ENCODE measurements around the gene REXO4.
"Not testable (repeated sequence)": the region's sequence is repeated elsewhere in the genome, so short reads cannot be mapped to it uniquely, and the experiment has no call there.

The REXO4 gene

DNA sequence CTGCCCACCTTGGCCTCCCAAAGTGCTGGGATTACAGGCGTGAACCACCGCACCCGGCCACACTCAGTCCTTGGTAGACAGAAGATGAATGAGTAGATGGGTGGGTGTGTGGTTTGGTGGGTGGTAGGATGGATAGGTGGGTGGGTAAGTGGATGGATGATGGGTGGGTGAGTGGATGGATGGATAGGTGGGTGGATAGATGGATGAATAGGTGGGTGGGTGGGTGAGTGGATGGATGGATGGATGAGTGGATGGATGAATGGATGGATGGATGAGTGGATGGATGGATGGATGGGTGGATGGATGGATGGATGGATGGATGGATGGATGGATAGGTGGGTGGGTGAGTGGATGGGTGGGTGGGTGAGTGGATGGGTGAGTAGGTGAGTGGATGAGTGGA lies 25.5 kb downstream of the REXO4 start:
- not testable (repeated sequence) for DNase-seq (ENCODE audit: low read depth, low spot score); H3K27ac ChIP-seq

DNA sequence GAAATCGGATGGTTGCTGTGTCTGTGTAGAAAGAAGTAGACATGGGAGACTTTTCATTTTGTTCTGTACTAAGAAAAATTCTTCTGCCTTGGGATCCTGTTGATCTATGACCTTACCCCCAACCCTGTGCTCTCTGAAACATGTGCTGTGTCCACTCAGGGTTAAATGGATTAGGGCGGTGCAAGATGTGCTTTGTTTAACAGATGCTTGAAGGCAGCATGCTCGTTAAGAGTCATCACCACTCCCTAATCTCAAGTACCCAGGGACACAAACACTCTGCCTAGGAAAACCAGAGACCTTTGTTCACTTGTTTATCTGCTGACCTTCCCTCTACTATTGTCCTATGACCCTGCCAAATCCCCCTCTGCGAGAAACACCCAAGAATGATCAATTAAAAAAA lies 26.4 kb downstream of the REXO4 start:
- not testable (repeated sequence) for H3K27ac ChIP-seq; DNase-seq (ENCODE audit: low read depth, low spot score)

DNA sequence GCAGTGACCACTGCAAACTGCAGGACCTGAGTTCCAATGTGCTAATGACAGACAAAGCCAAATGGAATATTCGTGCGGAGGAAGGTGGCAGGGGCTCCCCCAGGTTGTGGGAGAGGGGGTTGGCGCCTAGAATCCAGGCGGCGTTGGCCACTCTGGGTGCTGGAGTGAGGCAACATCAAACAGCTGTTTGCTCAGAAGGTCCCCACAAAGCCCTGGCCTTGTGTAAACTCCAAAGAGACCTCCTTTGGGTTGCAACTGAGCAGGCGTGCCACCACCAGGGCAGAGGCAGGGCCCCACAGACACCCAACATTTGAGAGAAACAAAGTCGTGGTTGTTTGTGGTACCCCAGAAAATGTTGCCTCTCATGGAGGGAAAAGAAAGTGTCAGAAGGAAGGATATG lies 27.1 kb downstream of the REXO4 start:
- no peak overlapping the region for H3K27ac ChIP-seq
- DNase-seq (ENCODE audit: low read depth, low spot score): no peak

DNA sequence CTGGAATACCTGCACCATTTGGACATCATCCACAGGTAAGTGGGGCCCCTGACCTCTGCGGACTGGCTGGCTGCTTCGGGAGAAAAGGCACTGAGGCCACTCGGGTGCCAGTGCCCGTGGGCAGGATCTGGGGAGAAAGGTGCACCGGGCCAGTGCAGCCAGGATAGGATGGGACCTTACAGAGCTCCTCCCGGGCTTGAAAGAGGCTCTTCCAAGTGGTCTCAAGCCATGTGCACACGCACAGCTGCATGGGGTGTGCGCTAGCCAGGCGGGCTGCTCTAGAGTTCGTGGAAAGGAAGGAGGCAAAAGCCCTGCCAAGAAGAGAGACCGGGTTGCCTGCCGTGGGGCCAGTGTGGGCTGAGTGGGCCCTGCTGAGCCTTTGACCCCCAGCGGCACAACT lies 28.2 kb downstream of the REXO4 start:
- no peak overlapping the region for H3K27ac ChIP-seq
- DNase-seq (ENCODE audit: low read depth, low spot score): no peak

DNA sequence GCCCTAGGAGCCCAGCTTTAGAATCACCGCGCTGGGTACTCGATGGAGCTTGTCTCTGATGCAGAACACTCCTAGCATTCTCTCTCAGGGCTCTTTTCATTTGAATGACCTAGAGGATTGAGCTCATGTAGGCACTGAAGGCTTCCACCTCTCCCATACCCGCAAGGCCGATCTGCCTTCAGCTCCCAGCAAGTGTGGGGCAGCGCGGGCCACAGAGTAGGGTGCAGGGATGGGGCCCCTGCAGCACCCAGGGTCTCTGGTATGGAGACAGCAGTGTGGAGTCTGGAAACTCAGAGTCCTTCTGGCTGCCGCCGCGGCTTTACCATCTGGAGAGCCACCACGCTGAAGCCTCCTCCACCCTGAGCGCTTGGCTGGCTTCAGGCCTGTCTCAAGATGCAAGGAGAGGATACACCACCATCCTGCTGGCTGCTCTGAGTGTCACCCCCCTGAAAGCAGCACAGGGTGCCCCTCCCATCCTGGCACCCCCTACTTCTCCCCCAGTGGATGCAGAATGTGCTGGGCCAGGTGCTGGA lies 28.7 kb downstream of the REXO4 start:
- DNase-seq (ENCODE audit: low read depth, low spot score): no peak
- H3K27ac ChIP-seq: no peak overlapping the region

DNA sequence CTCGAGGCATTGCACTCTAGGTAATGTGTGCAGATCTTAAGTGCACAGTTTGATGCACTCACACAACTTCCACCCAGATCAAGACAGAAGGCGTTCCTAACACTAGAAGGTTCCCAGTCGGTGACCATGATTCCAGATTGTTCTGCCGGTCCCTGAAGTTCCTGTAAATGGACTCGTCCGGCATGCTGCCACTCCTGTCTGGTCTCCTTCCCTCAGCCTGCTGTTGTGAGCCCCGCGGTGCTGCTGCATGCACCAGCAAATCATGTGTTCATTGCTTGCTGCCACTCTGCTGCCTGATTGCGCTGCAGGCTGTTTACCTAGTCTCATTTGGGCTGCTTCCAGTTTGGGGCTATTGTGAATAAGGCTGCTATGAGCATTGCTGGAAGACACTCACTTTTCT lies 30.1 kb downstream of the REXO4 start:
- no peak overlapping the region for H3K27ac ChIP-seq
- DNase-seq (ENCODE audit: low read depth, low spot score): peak; percentile 64

DNA sequence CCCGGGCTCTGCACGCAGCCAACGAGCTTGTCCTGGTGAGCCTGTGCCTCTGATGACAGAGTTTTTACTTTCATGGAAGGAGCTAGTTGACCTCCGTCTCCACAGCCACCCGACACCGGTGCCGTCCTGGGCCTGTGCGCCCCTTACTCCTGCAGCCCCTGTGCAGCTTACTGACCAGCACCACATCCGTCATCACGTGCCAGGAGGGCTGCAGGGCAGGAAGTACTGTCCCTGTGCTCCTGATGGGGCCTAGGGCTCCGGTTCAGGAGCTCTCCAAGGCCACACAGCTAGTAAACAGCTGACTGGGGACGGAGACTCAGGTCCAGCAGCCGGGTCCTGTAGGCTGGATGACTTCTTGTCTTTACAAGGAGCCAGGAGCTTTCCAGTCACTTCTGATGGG lies 31.5 kb downstream of the REXO4 start:
- no peak for DNase-seq (ENCODE audit: low read depth, low spot score)

DNA sequence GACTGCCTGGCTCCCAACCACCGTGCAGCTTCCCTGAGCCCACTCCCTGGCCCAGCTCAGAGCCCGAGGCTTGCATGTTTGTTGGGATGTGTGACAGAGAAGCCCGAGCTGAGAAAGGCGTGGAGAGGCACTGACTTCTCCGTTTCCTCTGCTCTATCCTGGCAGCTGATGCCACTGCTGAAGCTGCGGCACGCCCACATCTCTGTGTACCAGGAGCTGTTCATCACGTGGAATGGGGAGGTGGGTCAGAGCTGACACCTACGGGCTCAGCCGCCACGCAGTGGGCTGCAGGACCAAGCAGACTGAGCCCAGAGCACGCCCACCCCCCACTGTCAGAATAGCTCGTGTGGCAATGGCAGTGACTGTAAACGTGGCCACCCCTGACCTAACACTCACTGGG lies 32.4 kb downstream of the REXO4 start:
- no peak for DNase-seq (ENCODE audit: low read depth, low spot score)
- H3K27ac ChIP-seq: no peak overlapping the region

More for the DNA sequence above, 31.5 kb downstream of the REXO4 start:
- H3K27ac ChIP-seq: no peak overlapping the region

DNA sequence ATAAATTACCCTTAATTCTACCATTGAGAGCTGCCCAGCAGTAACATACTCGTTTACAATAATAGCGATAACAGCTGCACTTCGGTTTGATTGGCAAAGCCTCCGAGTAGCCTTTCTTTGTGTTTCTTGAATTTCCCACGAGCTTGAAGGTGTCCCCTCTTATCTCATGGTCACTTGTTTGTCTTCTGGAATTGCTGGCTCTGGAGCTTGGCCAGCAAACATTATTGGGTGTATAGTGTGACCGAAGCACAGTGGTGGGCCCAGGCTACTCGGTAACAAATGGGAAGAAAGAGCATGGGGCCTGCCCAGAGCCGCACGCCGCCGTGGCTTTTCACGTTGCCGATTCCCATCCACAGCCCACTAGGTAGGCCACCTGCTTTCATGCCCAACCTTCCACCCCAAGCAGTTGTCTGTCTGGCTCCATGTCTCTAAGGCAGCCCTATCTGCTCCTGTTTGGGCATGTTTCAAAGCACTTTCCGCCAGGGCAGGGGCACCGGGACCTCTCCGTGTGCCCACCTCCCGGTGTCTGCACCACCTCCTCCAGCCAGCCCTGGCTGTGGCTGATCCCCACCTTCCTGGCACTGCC lies 33.0 kb downstream of the REXO4 start:
- DNase-seq (ENCODE audit: low read depth, low spot score): no peak
- H3K27ac ChIP-seq: no peak overlapping the region

DNA sequence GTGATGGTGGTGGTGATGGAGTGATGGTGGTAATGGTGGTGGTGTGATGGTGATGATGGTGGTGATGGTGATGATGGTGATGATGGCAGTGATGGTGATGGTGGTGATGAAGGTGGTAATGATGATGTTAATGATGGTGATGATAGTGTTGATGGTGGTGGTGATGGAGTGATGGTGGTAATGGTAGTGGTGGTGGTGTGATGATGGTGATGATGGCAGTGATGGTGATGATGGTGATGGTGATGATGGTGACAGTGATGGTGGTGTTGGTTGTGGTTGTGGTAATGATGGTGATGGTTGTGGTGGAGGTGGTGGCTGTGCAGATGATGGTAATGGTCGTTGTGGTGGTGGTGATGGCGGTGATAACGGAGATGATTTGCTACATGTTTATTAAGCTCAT lies 34.4 kb downstream of the REXO4 start:
- no peak overlapping the region for H3K27ac ChIP-seq
- no peak for DNase-seq (ENCODE audit: low read depth, low spot score)

DNA sequence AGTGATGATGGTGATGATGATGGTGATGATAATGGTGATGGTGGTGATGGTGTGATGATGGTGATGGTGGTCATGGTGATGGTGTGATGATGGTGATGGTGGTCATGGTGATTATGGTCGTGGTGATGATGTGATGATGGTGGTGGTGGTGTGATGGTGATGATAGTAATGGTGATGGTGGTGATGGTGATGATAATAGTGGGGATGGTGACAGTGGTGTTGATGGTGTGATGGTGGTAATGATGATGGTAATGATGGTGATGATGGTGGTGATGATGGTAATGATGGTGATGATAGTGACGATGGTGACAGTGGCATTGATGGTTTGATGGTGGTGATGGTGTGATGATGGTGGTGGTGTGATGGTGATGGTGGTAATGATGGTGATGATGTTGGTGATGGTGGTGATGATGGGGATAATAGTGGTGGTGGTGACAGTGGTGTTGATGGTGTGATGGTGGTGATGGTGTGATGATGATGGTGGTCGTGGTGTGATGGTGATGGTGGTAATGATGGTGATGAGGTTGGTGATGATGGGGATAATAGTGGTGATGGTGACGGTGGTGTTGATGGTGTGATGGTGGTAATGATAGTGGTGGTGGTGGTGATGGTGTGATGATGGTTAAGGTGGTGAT lies 35.2 kb downstream of the REXO4 start:
- no peak overlapping the region for H3K27ac ChIP-seq

DNA sequence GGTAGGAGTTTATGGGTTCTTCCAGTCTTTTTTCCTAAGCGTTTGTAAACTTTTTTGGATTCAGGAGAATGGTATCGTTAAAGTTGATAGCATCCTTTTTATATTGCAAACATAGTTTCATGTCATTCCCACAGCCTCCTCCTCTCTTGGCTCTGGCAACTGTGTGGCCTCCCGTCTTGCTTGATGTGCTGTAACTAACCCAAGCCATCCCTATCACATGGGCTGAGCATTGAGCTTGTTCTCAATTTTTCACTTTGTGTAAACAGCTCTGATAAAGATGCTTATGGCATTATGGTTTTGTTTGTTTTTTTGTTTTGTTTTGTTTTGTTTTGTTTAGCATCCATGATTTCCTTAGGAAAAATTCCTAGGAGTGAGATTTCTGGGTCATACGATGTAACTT lies 37.1 kb downstream of the REXO4 start:
- H3K27ac ChIP-seq: no peak overlapping the region
- no peak for DNase-seq (ENCODE audit: low read depth, low spot score)

More for the DNA sequence above, 35.2 kb downstream of the REXO4 start:
- no peak for DNase-seq (ENCODE audit: low read depth, low spot score)

DNA sequence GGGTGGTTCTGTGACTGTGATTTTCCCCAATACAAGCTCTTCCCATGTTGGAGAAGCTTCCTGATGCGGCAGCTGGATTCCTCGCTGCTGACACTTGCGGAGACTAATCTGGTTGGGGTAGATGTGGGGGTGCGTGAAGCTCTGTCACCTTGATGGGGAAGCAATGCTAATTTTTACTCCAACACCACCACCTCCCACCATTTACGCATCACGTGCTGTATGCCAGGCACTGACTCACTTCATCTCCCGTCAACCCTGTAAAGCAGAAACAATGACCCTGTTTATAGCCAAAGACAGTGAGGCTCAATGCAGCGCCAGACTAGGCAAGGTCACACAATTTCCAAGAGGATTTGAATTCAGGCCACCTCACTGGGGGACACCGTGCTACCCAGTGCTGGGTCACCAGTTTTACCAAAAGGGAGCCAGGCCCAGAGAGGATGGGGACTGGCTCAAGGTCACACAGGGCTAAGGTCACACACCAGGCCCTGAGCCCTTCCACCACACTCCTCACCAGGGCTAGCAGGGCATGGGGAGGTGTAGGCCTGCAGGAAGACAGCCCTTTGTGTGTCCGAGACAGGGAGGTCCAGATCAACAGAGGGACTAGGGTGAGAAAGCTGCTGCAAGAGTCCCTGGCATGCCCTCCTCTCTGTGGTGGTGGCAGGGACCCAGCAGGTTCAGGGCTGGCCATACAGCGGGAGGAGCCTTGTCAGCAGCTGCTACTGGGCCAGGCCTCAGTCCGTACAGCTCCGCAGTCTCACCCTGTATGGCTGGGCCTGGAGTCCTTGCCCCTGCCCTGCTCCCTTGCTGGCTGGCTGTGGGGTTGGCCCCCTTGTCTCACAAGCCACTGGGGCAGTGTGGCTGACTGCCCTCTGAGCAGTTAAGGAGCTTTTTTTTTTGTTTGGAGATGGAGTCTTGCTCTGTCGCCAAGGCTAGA lies 38.4 kb downstream of the REXO4 start:
- DNase-seq (ENCODE audit: low read depth, low spot score): no peak
- H3K27ac ChIP-seq: no peak overlapping the region

DNA sequence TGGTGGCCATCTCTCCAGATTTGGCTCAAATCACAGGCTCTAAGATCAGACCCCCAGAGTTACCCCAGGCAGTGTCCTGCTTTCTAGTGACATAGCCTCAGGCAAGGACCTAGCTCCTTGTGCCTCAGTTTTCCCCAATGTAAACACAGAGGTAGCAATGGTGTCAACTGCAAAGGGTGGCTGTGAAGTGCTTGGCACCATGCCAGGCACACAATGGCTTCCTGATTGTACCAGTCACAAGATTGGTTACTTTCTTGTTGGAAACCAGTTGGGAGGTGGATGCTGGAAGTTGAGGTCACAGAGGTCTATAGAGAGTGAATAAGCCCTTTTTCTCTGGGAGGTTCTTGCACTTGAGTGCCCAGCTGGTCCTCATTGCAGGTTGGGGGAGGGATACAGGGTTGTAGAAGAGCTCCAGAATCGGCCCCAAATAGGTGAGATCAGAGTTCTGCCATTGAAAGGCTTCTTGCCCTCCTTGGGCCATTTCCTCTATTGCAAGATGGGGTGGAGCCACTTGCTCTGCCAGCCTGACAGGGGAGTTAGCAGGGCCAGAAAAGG lies 39.3 kb downstream of the REXO4 start:
- no peak overlapping the region for H3K27ac ChIP-seq

DNA sequence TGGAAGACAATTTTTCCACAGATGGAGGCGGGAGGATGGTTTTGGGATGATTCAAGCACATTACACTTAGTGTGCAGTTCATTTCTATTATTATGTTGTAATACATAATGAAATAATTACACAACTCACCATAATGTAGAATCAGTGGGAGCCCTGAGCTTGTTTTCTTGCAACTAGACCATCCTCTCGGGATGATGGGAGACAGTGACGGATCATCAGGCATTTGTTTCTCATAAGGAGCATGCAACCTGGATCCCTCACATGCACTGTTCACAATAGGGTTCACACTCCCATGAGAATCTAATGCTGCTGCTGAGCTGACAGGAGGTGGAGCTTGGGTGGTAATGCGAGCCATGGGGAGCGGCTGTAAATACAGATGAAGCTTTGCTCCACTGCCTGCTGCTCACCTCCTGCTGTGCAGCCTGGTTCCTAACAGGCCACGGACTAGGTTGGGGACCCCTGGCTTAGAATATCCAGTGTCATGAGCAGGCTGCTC lies 40.0 kb downstream of the REXO4 start:
- no peak overlapping the region for H3K27ac ChIP-seq
- DNase-seq (ENCODE audit: low read depth, low spot score): no peak

More for the DNA sequence above, 39.3 kb downstream of the REXO4 start:
- DNase-seq (ENCODE audit: low read depth, low spot score): no peak

DNA sequence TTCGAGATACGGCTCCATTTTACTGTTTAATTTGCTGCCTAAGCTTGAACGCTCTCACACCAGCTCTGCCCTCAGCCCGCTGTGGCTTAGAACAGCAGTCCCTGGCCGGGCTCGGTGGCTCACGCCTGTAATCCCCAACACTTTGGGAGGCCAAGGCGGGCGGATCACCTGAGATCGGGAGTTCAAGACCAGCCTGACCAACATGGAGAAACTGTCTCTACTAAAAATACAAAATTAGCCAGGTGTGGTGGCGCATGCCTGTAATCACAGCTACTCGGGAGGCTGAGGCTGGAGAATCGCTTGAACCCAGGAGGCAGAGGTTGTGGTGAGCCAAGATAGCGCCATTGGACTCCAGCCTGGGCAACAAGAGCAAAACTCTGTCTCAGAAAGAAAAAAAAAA lies 40.5 kb downstream of the REXO4 start:
- not testable (repeated sequence) for H3K27ac ChIP-seq; DNase-seq (ENCODE audit: low read depth, low spot score)

DNA sequence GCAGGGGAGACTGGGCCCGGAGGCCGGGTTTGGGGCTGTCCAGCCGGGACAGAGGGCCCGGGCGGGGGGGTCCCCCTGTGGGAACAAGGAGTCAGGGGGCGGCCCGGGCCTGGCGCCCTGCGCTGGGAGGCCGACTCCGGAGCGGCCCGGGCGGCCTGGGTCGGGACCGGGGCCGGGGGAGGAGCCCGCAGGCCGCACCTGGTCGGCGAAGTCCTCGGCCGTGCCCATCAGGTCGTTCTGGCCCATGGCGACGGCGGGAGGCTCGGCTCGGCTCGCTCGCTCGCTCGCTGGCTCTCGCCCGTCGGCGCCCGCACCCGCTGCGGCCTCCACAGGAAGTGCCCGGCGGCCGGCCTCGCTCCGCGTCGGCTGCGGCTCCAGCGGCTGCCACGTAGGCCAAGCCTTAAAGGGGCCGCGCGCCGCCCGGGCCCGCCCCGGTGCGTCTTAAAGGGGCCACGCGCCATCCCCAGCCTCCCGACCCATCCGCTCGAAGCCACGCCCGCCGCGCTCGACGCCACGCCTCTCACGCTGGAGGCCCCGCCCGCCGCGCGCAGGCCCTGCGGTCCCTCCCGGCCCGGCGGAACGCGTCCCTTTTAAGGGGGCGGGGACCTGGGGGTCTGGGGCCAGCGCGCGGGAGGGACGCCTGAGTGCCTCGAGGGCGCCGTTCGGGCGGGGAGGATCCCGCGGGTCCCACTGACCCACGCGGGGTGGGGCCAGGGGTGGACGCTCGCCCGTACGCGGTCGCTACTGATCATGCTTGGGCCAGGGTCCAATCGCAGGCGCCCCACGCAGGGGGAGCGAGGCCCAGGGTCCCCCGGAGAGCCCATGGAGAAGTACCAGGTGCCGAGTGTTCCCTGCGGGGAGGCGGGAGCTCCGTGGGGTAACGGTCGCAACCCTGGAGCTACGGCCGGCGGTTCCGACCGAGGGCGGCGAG lies 41.8 kb downstream of the REXO4 start, which contains the start of the genes STKLD1 and SURF4:
Gene STKLD1 (plus strand): TSS at position 643 of the 931 bp plus-strand sequence. CDS start 108 bp downstream, at position 751.
Gene SURF4 (minus strand): TSS at position 337 of the 931 bp plus-strand sequence. CDS start 91 bp downstream, at position 246.
- peak; percentile 78 for DNase-seq (ENCODE audit: low read depth, low spot score)

DNA sequence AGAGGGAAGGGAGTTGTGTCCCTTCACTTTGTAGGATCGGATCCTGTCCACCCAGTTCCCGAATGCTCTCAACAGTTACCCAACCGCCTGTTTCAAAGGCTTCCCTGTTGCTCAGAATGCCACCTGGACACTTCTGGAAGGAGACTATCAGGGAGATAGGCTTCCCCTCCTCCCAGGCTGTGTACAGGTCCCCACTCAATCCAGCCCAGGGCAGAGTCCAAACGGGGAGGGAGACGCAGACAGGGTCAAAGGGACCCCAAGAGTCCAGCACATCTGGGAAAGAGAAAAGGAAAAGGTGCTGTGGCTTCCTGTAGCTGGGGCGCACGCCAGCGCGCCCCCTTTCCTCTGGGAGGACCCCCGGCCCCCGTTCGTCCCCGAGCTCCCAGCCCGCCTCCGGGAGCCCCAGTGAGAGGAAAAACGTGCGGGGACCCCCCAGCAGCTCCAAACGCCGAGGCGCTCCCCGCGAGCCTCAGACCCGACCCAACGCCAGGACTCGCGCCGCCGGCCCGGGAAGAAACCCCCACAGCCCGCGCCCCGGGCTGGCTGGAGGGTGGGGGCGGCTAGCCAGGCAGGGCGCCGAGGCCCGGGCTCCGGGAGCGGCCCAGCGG lies 42.6 kb downstream of the REXO4 start:
- DNase-seq (ENCODE audit: low read depth, low spot score): no peak
- peak overlapping the region; percentile 86 for H3K27ac ChIP-seq

More for the DNA sequence above, 41.8 kb downstream of the REXO4 start, which contains the start of the genes STKLD1 and SURF4:
- peak within 1 kb of the TSS; percentile 86 for H3K27ac ChIP-seq

Data from epithelial cell of prostate (primary cell).